Liver (tissue), 9 donors: ENCODE results near the gene PDCD1. TPM values are rescaled to one million over a fixed set of nuclear protein-coding genes. Genes with fewer than 3 reads are reported as not detected.

Experiments
- DNase-seq: peaks from one replicate; pipeline ENCODE4 v3.0.0-alpha.2; 2017; ENCODE audit warnings: low spot score
- H3K27ac ChIP-seq, 2 donors: one replicate each; pipeline ENCODE4 v1.7.0; 2013; ENCODE audit warnings: inconsistent platforms in 2 of 2, low read length in 2 of 2, control low read depth in 1 of 2, low read depth in 1 of 2, mild to moderate bottlenecking in 1 of 2
- H3K27me3 ChIP-seq, 4 donors: one replicate each; pipeline versions ENCODE4 v1.6.1 to v1.7.0; 2013; ENCODE audit warnings: low read length in 3 of 4, inconsistent platforms in 1 of 4, mild to moderate bottlenecking in 1 of 4, moderate library complexity in 1 of 4; ENCODE audit not compliant: control insufficient read depth in 4 of 4, insufficient read depth in 4 of 4
- H3K36me3 ChIP-seq, 4 donors: one replicate each; pipeline versions ENCODE4 v1.6.1 to v1.7.0; 2013; ENCODE audit warnings: low read length in 3 of 4, mild to moderate bottlenecking in 3 of 4, low read depth in 1 of 4, moderate library complexity in 1 of 4; ENCODE audit not compliant: control insufficient read depth in 4 of 4, insufficient read depth in 3 of 4
- H3K4me1 ChIP-seq, 4 donors: one replicate each; pipeline versions ENCODE4 v1.6.1 to v1.7.0; 2013; ENCODE audit warnings: low read length in 3 of 4, mild to moderate bottlenecking in 3 of 4, moderate library complexity in 1 of 4; ENCODE audit not compliant: control insufficient read depth in 4 of 4, insufficient read depth in 4 of 4
- H3K4me3 ChIP-seq, 3 donors: one replicate each; pipeline versions ENCODE4 v1.6.1 to v1.7.0; 2013; ENCODE audit warnings: low read length in 3 of 3, control low read depth in 1 of 3, low read depth in 1 of 3, mild to moderate bottlenecking in 1 of 3
- H3K9ac ChIP-seq, 2 donors: one replicate each; pipeline ENCODE4 v1.7.0; 2013; ENCODE audit warnings: low read length in 2 of 2, mild to moderate bottlenecking in 2 of 2, moderate library complexity in 2 of 2, control low read depth in 1 of 2, low read depth in 1 of 2
- H3K9me3 ChIP-seq, 4 donors: one replicate each; pipeline versions ENCODE4 v1.6.1 to v1.7.0; 2013; ENCODE audit warnings: low read length in 3 of 4; ENCODE audit not compliant: control insufficient read depth in 4 of 4
- EGR1 ChIP-seq, 2 donors: IDR thresholded peaks; 2 replicates each; pipeline ENCODE4 v1.6.1; 2016 to 2018; ENCODE audit warnings: antibody characterized with exemption in 2 of 2, low read depth in 2 of 2
- FOXA1 ChIP-seq: IDR thresholded peaks from 2 replicates; pipeline ENCODE4 v1.6.1; 2016; ENCODE audit warnings: antibody characterized with exemption
- FOXA2 ChIP-seq: IDR thresholded peaks from 2 replicates; pipeline ENCODE4 v1.6.1; 2016; ENCODE audit warnings: antibody characterized with exemption
- GABPA ChIP-seq, 2 donors: IDR thresholded peaks in 1 of 2; conservative IDR thresholded peaks in 1 of 2; 2 replicates each; pipeline ENCODE4 v1.6.1; 2016; ENCODE audit warnings: antibody characterized with exemption in 2 of 2, mild to moderate bottlenecking in 1 of 2, moderate library complexity in 1 of 2
- HNF4A ChIP-seq, 2 donors: conservative IDR thresholded peaks; 2 replicates each; pipeline ENCODE4 v1.6.1; 2016; ENCODE audit warnings: antibody characterized with exemption in 2 of 2, mild to moderate bottlenecking in 2 of 2
- JUND ChIP-seq, 2 donors: IDR thresholded peaks; 2 replicates each; pipeline ENCODE4 v1.6.1; 2016; ENCODE audit warnings: antibody characterized with exemption in 2 of 2
- NR2F2 ChIP-seq: IDR thresholded peaks from 2 replicates; pipeline ENCODE4 v1.6.1; 2016; ENCODE audit warnings: antibody characterized with exemption
- RAD21 ChIP-seq, 2 donors: IDR thresholded peaks; 2 replicates each; pipeline ENCODE4 v1.6.1; 2016; ENCODE audit warnings: antibody characterized with exemption in 2 of 2, mild to moderate bottlenecking in 2 of 2
- SP1 ChIP-seq: IDR thresholded peaks from 2 replicates; pipeline ENCODE4 v1.6.1; 2018; ENCODE audit warnings: antibody characterized with exemption, mild to moderate bottlenecking
- TAF1 ChIP-seq: conservative IDR thresholded peaks from 2 replicates; pipeline ENCODE4 v1.6.1; 2016; ENCODE audit warnings: antibody characterized with exemption, mild to moderate bottlenecking
- YY1 ChIP-seq: IDR thresholded peaks from 2 replicates; pipeline ENCODE4 v1.6.1; 2016; ENCODE audit warnings: antibody characterized with exemption, mild to moderate bottlenecking
- WGBS: extraction: QIAGEN DNeasy Blood & Tissue Kit; methylation state at CpG from one replicate; pipeline ENCODE4 v1.1.7; 2013; 5-methylcytosine and 5-hydroxymethylcytosine counted together
- polyA plus RNA-seq, 2 donors: library from polyadenylated mRNA; stranded (reverse) in 1 of 2; unstranded in 1 of 2; fragments of 200-250 nt in 1 of 2; fragments of >200 nt in 1 of 2; fragmentation: Nextera tagmentation in 1 of 2; extraction: Ambion mirVana in 1 of 2; gene quantifications; one replicate each; pipeline versions ENCODE4 v1.2.1 to v1.2.3, GENCODE V29; 2013 to 2015
- total RNA-seq, 2 donors: library from RNA; depleted of rRNA; stranded (reverse); fragments of >200 nt; gene quantifications; one replicate each; pipeline ENCODE4 v1.2.3, GENCODE V29; 2014
- TF ChIP-seq, protein P1 (sequence below): IDR thresholded peaks from 2 replicates; pipeline ENCODE4 v1.6.1; 2016; ENCODE audit warnings: antibody characterized with exemption, mild to moderate bottlenecking
- TF ChIP-seq, protein P2 (sequence below): IDR thresholded peaks from 2 replicates; pipeline ENCODE4 v1.6.1; 2016; ENCODE audit warnings: antibody characterized with exemption
- TF ChIP-seq, protein P3 (sequence below): IDR thresholded peaks from 2 replicates; pipeline ENCODE4 v1.6.1; 2016; ENCODE audit warnings: antibody characterized with exemption
- TF ChIP-seq, protein P4 (sequence below): fragments of 150-350 bp; IDR thresholded peaks from 2 replicates; pipeline ENCODE4 v1.5.1; 2017; ENCODE audit warnings: improper control_type of control experiment, low read depth, low read length; ENCODE audit not compliant: missing input control
- donor health status: healthy.
- donor health status: healthy.
- donor health status: healthy.
- donor health status: healthy.
- donor health status: healthy.

Gene PDCD1
- total and polyA plus RNA-seq, 4 donors, result 0.20 to 0.37 (median 0.25) TPM; not detected in 1

DNA sequence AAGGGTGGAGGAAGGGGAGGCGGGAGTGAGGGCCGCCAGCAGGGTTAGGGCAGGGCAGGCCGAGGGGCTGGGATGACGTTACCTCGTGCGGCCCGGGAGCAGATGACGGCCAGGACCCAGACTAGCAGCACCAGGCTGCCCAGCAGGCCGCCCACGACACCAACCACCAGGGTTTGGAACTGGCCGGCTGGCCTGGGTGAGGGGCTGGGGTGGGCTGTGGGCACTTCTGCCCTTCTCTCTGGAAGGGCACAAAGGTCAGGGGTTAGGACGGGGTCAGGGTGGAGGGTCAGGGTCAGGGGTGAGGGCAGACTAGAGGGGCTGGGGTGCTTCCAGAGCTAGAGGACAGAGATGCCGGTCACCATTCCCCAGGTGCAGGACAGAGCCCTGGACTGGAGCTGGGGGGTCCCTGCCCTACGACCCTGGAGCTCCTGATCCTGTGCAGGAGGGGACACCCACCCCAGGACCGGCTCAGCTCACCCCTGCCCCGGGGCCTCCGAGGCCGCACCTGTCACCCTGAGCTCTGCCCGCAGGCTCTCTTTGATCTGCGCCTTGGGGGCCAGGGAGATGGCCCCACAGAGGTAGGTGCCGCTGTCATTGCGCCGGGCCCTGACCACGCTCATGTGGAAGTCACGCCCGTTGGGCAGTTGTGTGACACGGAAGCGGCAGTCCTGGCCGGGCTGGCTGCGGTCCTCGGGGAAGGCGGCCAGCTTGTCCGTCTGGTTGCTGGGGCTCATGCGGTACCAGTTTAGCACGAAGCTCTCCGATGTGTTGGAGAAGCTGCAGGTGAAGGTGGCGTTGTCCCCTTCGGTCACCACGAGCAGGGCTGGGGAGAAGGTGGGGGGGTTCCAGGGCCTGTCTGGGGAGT is 6.3 kb downstream of the PDCD1 start:
- H3K27ac ChIP-seq, result no peak overlapping the region
- H3K9ac ChIP-seq, result no peak overlapping the region
- H3K27me3 ChIP-seq, result no peaks in the 10 kb centered on the region
- DNase-seq, result no peak
- peaks cover 0 to 4% (median 0%) of the 10 kb centered on the region in 4 donors for H3K4me1 ChIP-seq
- TF ChIP-seq GABPA (IDR thresholded peaks at IDR 0.05 in 1 of 2, conservative IDR thresholded peaks at IDR 0.05 in 1 of 2), result no peak
- TF ChIP-seq SP1, result no peak
- no peak for TF ChIP-seq NR2F2
- no peak for TF ChIP-seq YY1
- TF ChIP-seq EGR1 (IDR thresholded peaks at IDR 0.05; ENCODE audit: low read depth in 2 of 2), result no peak
- TF ChIP-seq, protein P1, sequence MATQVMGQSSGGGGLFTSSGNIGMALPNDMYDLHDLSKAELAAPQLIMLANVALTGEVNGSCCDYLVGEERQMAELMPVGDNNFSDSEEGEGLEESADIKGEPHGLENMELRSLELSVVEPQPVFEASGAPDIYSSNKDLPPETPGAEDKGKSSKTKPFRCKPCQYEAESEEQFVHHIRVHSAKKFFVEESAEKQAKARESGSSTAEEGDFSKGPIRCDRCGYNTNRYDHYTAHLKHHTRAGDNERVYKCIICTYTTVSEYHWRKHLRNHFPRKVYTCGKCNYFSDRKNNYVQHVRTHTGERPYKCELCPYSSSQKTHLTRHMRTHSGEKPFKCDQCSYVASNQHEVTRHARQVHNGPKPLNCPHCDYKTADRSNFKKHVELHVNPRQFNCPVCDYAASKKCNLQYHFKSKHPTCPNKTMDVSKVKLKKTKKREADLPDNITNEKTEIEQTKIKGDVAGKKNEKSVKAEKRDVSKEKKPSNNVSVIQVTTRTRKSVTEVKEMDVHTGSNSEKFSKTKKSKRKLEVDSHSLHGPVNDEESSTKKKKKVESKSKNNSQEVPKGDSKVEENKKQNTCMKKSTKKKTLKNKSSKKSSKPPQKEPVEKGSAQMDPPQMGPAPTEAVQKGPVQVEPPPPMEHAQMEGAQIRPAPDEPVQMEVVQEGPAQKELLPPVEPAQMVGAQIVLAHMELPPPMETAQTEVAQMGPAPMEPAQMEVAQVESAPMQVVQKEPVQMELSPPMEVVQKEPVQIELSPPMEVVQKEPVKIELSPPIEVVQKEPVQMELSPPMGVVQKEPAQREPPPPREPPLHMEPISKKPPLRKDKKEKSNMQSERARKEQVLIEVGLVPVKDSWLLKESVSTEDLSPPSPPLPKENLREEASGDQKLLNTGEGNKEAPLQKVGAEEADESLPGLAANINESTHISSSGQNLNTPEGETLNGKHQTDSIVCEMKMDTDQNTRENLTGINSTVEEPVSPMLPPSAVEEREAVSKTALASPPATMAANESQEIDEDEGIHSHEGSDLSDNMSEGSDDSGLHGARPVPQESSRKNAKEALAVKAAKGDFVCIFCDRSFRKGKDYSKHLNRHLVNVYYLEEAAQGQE, result no peak
- TF ChIP-seq HNF4A (conservative IDR thresholded peaks at IDR 0.05), result no peak
- TF ChIP-seq, protein P2, sequence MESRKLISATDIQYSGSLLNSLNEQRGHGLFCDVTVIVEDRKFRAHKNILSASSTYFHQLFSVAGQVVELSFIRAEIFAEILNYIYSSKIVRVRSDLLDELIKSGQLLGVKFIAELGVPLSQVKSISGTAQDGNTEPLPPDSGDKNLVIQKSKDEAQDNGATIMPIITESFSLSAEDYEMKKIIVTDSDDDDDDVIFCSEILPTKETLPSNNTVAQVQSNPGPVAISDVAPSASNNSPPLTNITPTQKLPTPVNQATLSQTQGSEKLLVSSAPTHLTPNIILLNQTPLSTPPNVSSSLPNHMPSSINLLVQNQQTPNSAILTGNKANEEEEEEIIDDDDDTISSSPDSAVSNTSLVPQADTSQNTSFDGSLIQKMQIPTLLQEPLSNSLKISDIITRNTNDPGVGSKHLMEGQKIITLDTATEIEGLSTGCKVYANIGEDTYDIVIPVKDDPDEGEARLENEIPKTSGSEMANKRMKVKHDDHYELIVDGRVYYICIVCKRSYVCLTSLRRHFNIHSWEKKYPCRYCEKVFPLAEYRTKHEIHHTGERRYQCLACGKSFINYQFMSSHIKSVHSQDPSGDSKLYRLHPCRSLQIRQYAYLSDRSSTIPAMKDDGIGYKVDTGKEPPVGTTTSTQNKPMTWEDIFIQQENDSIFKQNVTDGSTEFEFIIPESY, result no peak
- TF ChIP-seq, protein P3, sequence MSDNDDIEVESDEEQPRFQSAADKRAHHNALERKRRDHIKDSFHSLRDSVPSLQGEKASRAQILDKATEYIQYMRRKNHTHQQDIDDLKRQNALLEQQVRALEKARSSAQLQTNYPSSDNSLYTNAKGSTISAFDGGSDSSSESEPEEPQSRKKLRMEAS, result no peak
- TF ChIP-seq, protein P4, sequence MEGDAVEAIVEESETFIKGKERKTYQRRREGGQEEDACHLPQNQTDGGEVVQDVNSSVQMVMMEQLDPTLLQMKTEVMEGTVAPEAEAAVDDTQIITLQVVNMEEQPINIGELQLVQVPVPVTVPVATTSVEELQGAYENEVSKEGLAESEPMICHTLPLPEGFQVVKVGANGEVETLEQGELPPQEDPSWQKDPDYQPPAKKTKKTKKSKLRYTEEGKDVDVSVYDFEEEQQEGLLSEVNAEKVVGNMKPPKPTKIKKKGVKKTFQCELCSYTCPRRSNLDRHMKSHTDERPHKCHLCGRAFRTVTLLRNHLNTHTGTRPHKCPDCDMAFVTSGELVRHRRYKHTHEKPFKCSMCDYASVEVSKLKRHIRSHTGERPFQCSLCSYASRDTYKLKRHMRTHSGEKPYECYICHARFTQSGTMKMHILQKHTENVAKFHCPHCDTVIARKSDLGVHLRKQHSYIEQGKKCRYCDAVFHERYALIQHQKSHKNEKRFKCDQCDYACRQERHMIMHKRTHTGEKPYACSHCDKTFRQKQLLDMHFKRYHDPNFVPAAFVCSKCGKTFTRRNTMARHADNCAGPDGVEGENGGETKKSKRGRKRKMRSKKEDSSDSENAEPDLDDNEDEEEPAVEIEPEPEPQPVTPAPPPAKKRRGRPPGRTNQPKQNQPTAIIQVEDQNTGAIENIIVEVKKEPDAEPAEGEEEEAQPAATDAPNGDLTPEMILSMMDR, result no peak
- WGBS, result 95% methylated on average over 39 of the region's 39 CpGs
- no peak overlapping the region for H3K4me3 ChIP-seq
- H3K36me3 ChIP-seq, result no peaks in the 10 kb centered on the region
- no peaks in the 10 kb centered on the region for H3K9me3 ChIP-seq

DNA sequence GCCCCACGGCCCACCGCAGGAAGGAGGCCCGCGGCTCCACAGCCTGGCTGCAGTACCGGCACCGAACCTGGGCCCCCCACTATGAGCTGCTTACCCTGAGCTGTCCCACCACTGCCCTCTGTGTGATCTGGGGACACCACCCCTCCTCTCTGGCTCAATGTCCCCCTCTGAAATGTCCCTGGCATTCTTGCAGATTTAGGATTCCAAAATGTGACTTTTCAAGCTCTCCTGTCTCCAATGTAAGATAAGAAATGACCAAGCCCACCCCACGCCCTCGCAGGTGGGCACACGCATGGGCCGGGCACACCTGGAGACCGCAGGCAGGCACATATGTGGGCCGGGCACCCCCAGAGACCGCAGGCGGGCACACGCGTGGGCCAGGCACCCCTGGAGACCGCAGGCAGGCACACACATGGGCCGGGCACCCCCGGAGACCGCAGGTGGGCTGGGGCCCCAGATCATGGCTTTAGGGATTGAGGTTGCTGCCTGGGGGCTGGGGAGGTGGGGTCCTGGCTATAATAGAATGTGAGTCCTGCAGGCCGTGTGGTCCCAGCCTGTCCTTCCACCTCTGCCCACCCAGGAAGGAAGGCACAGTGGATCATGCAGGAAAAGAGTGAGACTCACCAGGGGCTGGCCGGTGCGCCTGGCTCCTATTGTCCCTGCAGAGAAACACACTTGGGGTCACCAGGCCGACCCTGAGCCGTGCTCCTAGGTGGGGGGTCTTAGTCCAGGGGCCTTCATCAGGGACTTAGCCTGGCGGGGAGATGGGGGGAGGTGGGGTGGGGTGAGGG is 7.2 kb downstream of the PDCD1 start:
- H3K27me3 ChIP-seq, result no peaks in the 10 kb centered on the region
- 91% methylated on average over 26 of the region's 26 CpGs for WGBS
- DNase-seq, result no peak
- no peak overlapping the region for H3K27ac ChIP-seq
- H3K4me3 ChIP-seq, result no peak overlapping the region
- H3K36me3 ChIP-seq, result no peaks in the 10 kb centered on the region
- peaks cover 0 to 4% (median 0%) of the 10 kb centered on the region in 4 donors for H3K4me1 ChIP-seq
- no peak overlapping the region for H3K9ac ChIP-seq
- no peak for TF ChIP-seq FOXA2
- TF ChIP-seq TAF1, result no peak
- no peak for TF ChIP-seq RAD21 (IDR thresholded peaks at IDR 0.05)
- no peak for TF ChIP-seq GABPA (IDR thresholded peaks at IDR 0.05 in 1 of 2, conservative IDR thresholded peaks at IDR 0.05 in 1 of 2)
- TF ChIP-seq, protein P4, result no peak
- TF ChIP-seq FOXA1, result no peak
- no peak for TF ChIP-seq EGR1 (IDR thresholded peaks at IDR 0.05; ENCODE audit: low read depth in 2 of 2)
- no peak for TF ChIP-seq SP1
- no peak for TF ChIP-seq JUND (IDR thresholded peaks at IDR 0.05)
- TF ChIP-seq, protein P1, result no peak
- no peaks in the 10 kb centered on the region for H3K9me3 ChIP-seq
